H9 (cell line): ENCODE data around the gene EGFR. TPM values are rescaled to one million over a fixed set of nuclear protein-coding genes. Genes with fewer than 3 reads are reported as not detected.

Experiments used
- DNase-seq: peaks from one replicate; pipeline ENCODE4 v3.0.0-alpha.2; 2017
- H2AFZ ChIP-seq: one replicate; pipeline ENCODE4 v1.6.1; 2013; ENCODE audit warnings: mild to moderate bottlenecking, low read length, control low read depth, moderate library complexity
- H2AK5ac ChIP-seq: 2 replicates; pipeline ENCODE4 v1.6.1; 2013; ENCODE audit warnings: low read length, control low read depth, mixed read lengths; ENCODE audit not compliant: insufficient read length
- H2BK120ac ChIP-seq: one replicate; pipeline ENCODE4 v1.6.1; 2013; ENCODE audit warnings: low read depth, mild to moderate bottlenecking, low read length, control low read depth, inconsistent platforms; ENCODE audit not compliant: poor library complexity, severe bottlenecking
- H2BK12ac ChIP-seq: 2 replicates; pipeline ENCODE4 v1.6.1; 2013; ENCODE audit warnings: low read length, control low read depth, mixed read lengths, low read depth; ENCODE audit not compliant: insufficient read length
- H2BK15ac ChIP-seq: 2 replicates; pipeline ENCODE4 v1.6.1; 2013; ENCODE audit warnings: low read depth, low read length, control low read depth
- H2BK20ac ChIP-seq: one replicate; pipeline ENCODE4 v1.6.1; 2013; ENCODE audit warnings: low read depth, mild to moderate bottlenecking, low read length, control low read depth, inconsistent platforms; ENCODE audit not compliant: poor library complexity, severe bottlenecking
- H2BK5ac ChIP-seq: 2 replicates; pipeline ENCODE4 v1.6.1; 2013; ENCODE audit warnings: low read length, control low read depth, mixed read lengths; ENCODE audit not compliant: insufficient read length
- H3K14ac ChIP-seq: 2 replicates; pipeline ENCODE4 v1.6.1; 2013; ENCODE audit warnings: low read length, control low read depth; ENCODE audit not compliant: insufficient read depth
- H3K18ac ChIP-seq: 2 replicates; pipeline ENCODE4 v1.6.1; 2013; ENCODE audit warnings: low read depth, mild to moderate bottlenecking, mixed read lengths, low read length, control low read depth; ENCODE audit not compliant: insufficient read length
- H3K23ac ChIP-seq: 2 replicates; pipeline ENCODE4 v1.6.1; 2013; ENCODE audit warnings: low read length, control low read depth, mixed read lengths, low read depth; ENCODE audit not compliant: insufficient read length
- H3K23me2 ChIP-seq: 2 replicates; pipeline ENCODE4 v1.6.1; 2013; ENCODE audit warnings: low read depth, mild to moderate bottlenecking, mixed read lengths, low read length, control low read depth; ENCODE audit not compliant: insufficient read length, poor library complexity, severe bottlenecking
- H3K27ac ChIP-seq: 2 replicates; pipeline ENCODE4 v1.5.1; 2013; ENCODE audit warnings: low read length, control low read depth, mixed read lengths, low read depth; ENCODE audit not compliant: insufficient read length
- H3K27me3 ChIP-seq: 2 replicates; pipeline ENCODE4 v1.6.1; 2013; ENCODE audit warnings: low read length, control low read depth, inconsistent platforms; ENCODE audit not compliant: insufficient read depth
- H3K4ac ChIP-seq: 2 replicates; pipeline ENCODE4 v1.6.1; 2013; ENCODE audit warnings: low read depth, mild to moderate bottlenecking, control low read depth, inconsistent platforms, low read length, moderate library complexity
- H3K4me1 ChIP-seq: 2 replicates; pipeline ENCODE4 v1.6.1; 2013; ENCODE audit warnings: low read length, control low read depth, inconsistent platforms; ENCODE audit not compliant: insufficient read depth
- H3K4me2 ChIP-seq: 2 replicates; pipeline ENCODE4 v1.6.1; 2013; ENCODE audit warnings: low read length, control low read depth, mixed read lengths; ENCODE audit not compliant: insufficient read length, insufficient read depth
- H3K56ac ChIP-seq: 2 replicates; pipeline ENCODE4 v1.6.1; 2013; ENCODE audit warnings: low read depth, mild to moderate bottlenecking, mixed read lengths, low read length, control low read depth; ENCODE audit not compliant: insufficient read length
- H3K79me1 ChIP-seq: 2 replicates; pipeline ENCODE4 v1.6.1; 2013; ENCODE audit warnings: low read depth, mild to moderate bottlenecking, moderate library complexity, low read length, control low read depth, inconsistent platforms; ENCODE audit not compliant: insufficient read depth, poor library complexity, severe bottlenecking
- H3K79me2 ChIP-seq: 2 replicates; pipeline ENCODE4 v1.6.1; 2013; ENCODE audit warnings: low read length, control low read depth, inconsistent platforms; ENCODE audit not compliant: insufficient read depth
- H3K9ac ChIP-seq: 2 replicates; pipeline ENCODE4 v1.6.1; 2013; ENCODE audit warnings: low read length, control low read depth, mixed read lengths; ENCODE audit not compliant: insufficient read length; ENCODE audit errors: extremely low read depth
- H3K9me3 ChIP-seq: one replicate; pipeline ENCODE4 v1.6.1; 2013; ENCODE audit warnings: low read depth, low read length, inconsistent platforms; ENCODE audit not compliant: control insufficient read depth
- H3T11ph ChIP-seq: one replicate; pipeline ENCODE4 v1.6.1; 2013; ENCODE audit warnings: mild to moderate bottlenecking, low read length, control low read depth, inconsistent platforms
- H4K20me1 ChIP-seq: one replicate; pipeline ENCODE4 v1.6.1; 2013; ENCODE audit not compliant: control insufficient read depth, insufficient read length, insufficient read depth
- H4K5ac ChIP-seq: 2 replicates; pipeline ENCODE4 v1.6.1; 2013; ENCODE audit warnings: low read depth, mild to moderate bottlenecking, mixed read lengths, low read length, control low read depth; ENCODE audit not compliant: insufficient read length
- H4K8ac ChIP-seq: replicated peaks from 2 replicates; pipeline ENCODE4 v1.6.1; 2013; ENCODE audit warnings: low read length, control low read depth, mixed read lengths, low read depth; ENCODE audit not compliant: insufficient read length
- H4K91ac ChIP-seq: 2 replicates; pipeline ENCODE4 v1.6.1; 2013; ENCODE audit warnings: low read depth, mild to moderate bottlenecking, moderate library complexity, mixed read lengths, low read length, control low read depth; ENCODE audit not compliant: insufficient read length
- H3K27ac Mint-ChIP-seq, 3 experiments: 2 replicates in 2 of 3; 3 replicates in 1 of 3; pipeline ENCODE4 v1.8.0; 2020 to 2021; ENCODE audit warnings: mixed read lengths in 3 of 3, mild to moderate bottlenecking in 1 of 3, moderate library complexity in 1 of 3
- H3K27me3 Mint-ChIP-seq: 2 replicates; pipeline ENCODE4 v1.8.0; 2021; ENCODE audit warnings: low read depth, mild to moderate bottlenecking, moderate library complexity, mixed read lengths
- H3K36me3 Mint-ChIP-seq, 3 experiments: 2 replicates in 2 of 3; 3 replicates in 1 of 3; pipeline ENCODE4 v1.8.0; 2020 to 2021; ENCODE audit warnings: low read depth in 3 of 3, mixed read lengths in 3 of 3; ENCODE audit not compliant: insufficient read depth in 1 of 3
- H3K4me1 Mint-ChIP-seq, 2 experiments: 2 replicates each; pipeline ENCODE4 v1.8.0; 2020; ENCODE audit warnings: mixed read lengths in 2 of 2
- H3K4me3 Mint-ChIP-seq, 2 experiments: 2 replicates in 1 of 2; 3 replicates in 1 of 2; pipeline ENCODE4 v1.8.0; 2020 to 2021; ENCODE audit warnings: mild to moderate bottlenecking in 2 of 2, mixed read lengths in 2 of 2, moderate library complexity in 1 of 2
- H3K9me3 Mint-ChIP-seq, 2 experiments: 2 replicates in 1 of 2; 3 replicates in 1 of 2; pipeline ENCODE4 v1.8.0; 2020; ENCODE audit warnings: mild to moderate bottlenecking in 2 of 2, mixed read lengths in 2 of 2, moderate library complexity in 1 of 2
- CTCF ChIP-seq: fragments of 200-600 bp; sonication (generic); conservative IDR thresholded peaks from 3 replicates; pipeline ENCODE4 v1.8.0; 2021; ENCODE audit warnings: antibody characterized with exemption, mild to moderate bottlenecking
- whole genome bisulfite sequencing: extraction: QIAGEN DNeasy Blood & Tissue Kit; methylation state at CpG from one replicate; pipeline ENCODE4 v1.1.7; 2013; ENCODE audit warnings: missing lambda C conversion rate, low lambda C conversion rate, mixed read lengths; ENCODE audit not compliant: insufficient read length; ENCODE audit errors: extremely low coverage; 5-methylcytosine and 5-hydroxymethylcytosine counted together
- total RNA-seq: library from RNA; stranded (reverse); gene quantifications from 2 replicates; pipeline ENCODE4 v1.2.1, GENCODE V29; 2021

Gene EGFR
- total RNA-seq, 1 experiment from 2014 or later, result 3.3 TPM

GRCh38 chr7:55092186-55092974 is 73.6 kb downstream of the EGFR start:
- Histone ChIP-seq H3K79me2 (no peaks in the 10 kb centered on the region), H3K79me1 (no peaks in the 10 kb centered on the region), H2AK5ac (no peak overlapping the region), H3K23ac (no peak overlapping the region), H2BK20ac (no peak overlapping the region), H2BK15ac (no peak overlapping the region), H3K9ac (no peak overlapping the region), H3T11ph (no peak overlapping the region), H4K5ac (no peak overlapping the region), H4K8ac (no peak overlapping the region), H3K18ac (no peak overlapping the region), H3K4me1 (no peaks in the 10 kb centered on the region), H2BK120ac (no peak overlapping the region), H2BK5ac (no peak overlapping the region), H3K4ac (no peak overlapping the region), H3K27ac (no peak overlapping the region), H4K91ac (no peak overlapping the region), H3K9me3 (no peaks in the 10 kb centered on the region), H3K14ac (no peak overlapping the region), H3K56ac (no peak overlapping the region), H3K23me2 (no peaks in the 10 kb centered on the region), H2BK12ac (no peak overlapping the region), H4K20me1 (no peaks in the 10 kb centered on the region), H2AFZ (no peak overlapping the region), H3K27me3 (no peaks in the 10 kb centered on the region), H3K4me2 (no peak overlapping the region)
- Mint-ChIP-seq H3K9me3 (no peaks in the 10 kb centered on the region), H3K36me3 (no peaks in the 10 kb centered on the region), H3K27me3 (no peaks in the 10 kb centered on the region), H3K4me1 (peaks cover 8 to 10% of the 10 kb centered on the region in 2 experiments; a peak in 2 of 4 replicates), H3K27ac (no peak overlapping the region), H3K4me3 (no peak overlapping the region)
- DNase-seq, result no peak
- TF ChIP-seq CTCF, result no peak
- no CpG with 5 or more reads among the region's 15 CpGs for WGBS
